ENCODE measurements around the gene CRACR2B.

Gene CRACR2B

GRCh38 chr11:865462-866430 lies 38.0 kb downstream of the CRACR2B start:
- in situ Hi-C loops (cut with HindIII; ENCODE audit: low sequenced_read_pairs), result no loop called here

- in situ Hi-C loops (cut with HindIII; ENCODE audit: low sequenced_read_pairs), result no loop called here
These were observed 38.8 kb downstream of the CRACR2B start for GRCh38 chr11:866481-866880.

DNA sequence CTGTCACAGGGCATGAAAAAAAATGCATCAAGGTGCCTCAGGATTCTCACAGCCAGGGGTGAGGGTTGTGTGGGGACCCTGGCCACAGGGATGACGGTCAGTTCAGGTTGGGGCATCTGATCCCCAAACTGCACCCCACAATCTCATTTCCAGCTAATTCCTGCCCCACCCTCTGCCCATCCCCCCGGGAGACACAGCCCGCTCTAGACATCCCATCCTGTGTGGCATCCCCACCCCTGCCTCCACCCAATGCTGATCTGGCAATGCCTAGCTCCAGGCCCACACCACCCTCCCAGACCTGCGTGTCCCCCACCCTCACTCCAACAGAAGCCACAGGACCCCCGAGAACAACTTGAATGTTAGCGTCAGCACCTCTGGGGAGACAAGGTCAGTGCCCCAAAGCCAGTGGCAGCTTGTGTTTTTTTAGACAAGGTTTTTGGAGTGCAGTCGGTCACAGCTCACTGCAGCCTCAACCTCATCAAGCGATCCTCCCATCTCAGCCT lies 40.2 kb downstream of the CRACR2B start:
- in situ Hi-C loops (cut with HindIII; ENCODE audit: low sequenced_read_pairs), result no loop called here

DNA sequence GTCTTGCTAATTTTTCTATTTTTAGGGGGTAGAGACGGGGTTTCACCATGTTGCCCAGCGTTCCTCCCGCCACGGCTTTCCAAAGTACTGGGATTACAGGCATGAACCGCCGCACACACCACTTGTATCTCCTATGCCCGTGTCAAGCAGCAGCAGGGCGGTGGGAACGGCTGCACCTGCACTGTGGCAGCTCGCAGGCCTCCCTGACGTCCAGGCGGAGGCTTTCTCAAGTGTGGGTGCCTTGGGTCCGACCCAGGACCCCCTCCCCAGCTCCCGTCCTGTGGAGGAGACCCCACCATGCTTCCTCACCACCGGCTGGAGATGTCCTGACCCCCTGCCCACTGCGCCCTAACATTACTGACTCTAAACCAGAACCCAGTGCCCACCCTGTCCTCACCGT lies 40.7 kb downstream of the CRACR2B start:
- in situ Hi-C loops (cut with HindIII; ENCODE audit: low sequenced_read_pairs), result no loop called here

- in situ Hi-C loops (cut with HindIII; ENCODE audit: low sequenced_read_pairs), result no loop called here
These were observed 41.1 kb downstream of the CRACR2B start for GRCh38 chr11:868802-869201.

DNA sequence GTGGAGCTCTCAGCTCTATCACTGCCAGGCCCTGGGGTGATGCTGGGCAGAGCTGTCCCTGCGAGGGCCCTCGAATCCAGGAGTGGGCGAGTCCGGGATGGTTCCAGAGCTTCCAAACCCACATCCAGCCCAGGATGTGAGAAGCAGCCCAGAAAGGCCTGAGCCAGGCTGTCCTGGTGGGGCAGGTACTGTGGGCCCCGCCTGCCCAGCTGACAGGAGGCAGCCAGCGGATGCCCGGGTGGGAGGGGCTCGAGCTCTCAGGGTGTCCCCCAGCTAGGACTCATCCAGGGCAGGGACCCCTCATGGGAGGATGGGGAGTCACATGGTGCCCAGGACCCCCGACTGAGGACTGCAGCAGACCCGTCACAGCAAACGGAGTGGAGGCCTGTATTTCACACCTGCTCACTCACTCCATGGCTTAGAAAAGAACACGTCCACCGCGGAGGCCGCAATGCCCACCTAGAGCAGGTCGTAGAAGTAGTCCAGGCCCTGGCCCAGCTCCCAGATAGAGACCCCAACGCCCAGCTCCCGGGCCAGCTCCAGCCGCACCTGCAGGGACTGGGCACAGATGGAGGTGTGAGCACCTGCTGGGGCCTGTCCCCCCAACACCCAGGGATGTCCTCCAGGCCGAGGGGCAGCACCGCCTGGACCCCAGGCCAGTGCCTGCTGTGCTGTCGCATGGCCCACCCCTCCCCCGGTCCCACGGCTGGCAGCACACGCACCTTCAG lies 41.8 kb downstream of the CRACR2B start:
- in situ Hi-C loops (cut with HindIII; ENCODE audit: low sequenced_read_pairs), result no loop called here

DNA sequence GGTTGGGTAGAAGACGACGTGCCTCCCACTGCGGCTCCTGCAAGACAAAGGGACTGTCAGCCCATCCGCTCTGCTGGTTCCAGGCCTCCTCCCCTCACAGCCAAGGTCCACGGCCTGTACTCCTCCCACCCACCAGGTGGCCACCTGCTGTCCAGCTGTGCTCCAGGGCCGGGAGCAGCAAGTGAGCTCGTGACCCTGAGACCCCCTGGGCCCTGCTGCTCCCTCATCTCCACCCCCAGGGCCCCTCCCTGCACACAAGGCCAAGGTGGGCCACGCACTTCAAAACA lies 42.4 kb downstream of the CRACR2B start:
- in situ Hi-C loops (cut with HindIII; ENCODE audit: low sequenced_read_pairs), result no loop called here

- in situ Hi-C loops (cut with HindIII; ENCODE audit: low sequenced_read_pairs), result no loop called here
These were observed 42.7 kb downstream of the CRACR2B start for GRCh38 chr11:870418-870817.

DNA sequence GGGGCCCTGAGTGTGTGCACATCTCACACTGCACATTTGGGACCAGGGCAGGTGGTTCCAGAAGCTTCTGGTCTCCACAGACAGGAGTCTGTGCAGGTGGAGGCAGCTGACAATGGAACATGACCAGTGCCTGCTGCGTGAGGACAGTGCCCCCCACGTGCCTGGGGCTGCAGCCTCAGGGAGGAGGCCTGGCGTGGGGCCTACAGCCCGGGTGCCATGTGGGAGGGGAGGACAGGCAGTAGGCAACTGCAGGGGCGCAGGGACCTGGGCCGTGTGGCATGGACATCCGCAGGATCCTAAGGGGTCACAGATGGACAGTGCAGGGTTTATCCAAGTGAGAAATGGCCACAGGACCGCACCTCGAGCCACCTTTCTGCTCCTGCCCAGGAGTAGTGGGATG lies 43.8 kb downstream of the CRACR2B start:
- in situ Hi-C loops (cut with HindIII; ENCODE audit: low sequenced_read_pairs), result no loop called here

DNA sequence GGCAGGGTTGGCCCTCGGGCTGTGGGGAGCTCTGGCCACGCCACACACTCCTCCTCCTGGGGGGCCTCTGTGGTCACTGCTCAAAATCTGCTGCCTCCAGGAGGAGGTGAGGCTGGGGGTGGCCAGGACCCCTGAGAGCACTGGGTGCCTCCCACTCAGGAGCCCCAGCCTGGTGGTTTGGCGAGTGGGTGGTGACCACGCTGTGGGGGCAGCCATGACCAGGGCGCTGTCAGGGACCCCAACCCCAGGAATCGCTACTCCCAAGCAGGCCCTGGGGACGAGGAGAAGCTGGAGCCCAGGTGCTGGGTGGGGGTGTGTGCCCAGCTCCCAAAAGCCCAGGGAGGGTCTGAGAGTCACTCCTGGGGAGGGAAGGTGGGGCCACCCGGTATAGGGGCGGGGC lies 45.1 kb downstream of the CRACR2B start:
- in situ Hi-C loops (cut with HindIII; ENCODE audit: low sequenced_read_pairs), result no loop called here

GRCh38 chr11:873706-874105 lies 46.0 kb downstream of the CRACR2B start:
- in situ Hi-C loops (cut with HindIII; ENCODE audit: low sequenced_read_pairs), result no loop called here

- in situ Hi-C loops (cut with HindIII; ENCODE audit: low sequenced_read_pairs), result no loop called here
These were observed 47.5 kb downstream of the CRACR2B start for GRCh38 chr11:875203-875602.

GRCh38 chr11:875769-876301 lies 48.1 kb downstream of the CRACR2B start:
- in situ Hi-C loops (cut with HindIII; ENCODE audit: low sequenced_read_pairs), result no loop called here

- in situ Hi-C loops (cut with HindIII; ENCODE audit: low sequenced_read_pairs), result no loop called here
These were observed 48.8 kb downstream of the CRACR2B start for GRCh38 chr11:876545-876944.

GRCh38 chr11:877565-877964 lies 49.8 kb downstream of the CRACR2B start:
- in situ Hi-C loops (cut with HindIII; ENCODE audit: low sequenced_read_pairs), result no loop called here

- in situ Hi-C loops (cut with HindIII; ENCODE audit: low sequenced_read_pairs), result no loop called here
These were observed 52.7 kb downstream of the CRACR2B start for GRCh38 chr11:880447-880846.
